GM19099 (cell line): ENCODE data around the gene HUS1.

Experiments
- POLR2A ChIP-seq: IDR thresholded peaks from 3 replicates; pipeline ENCODE4 v1.6.1; 2011; ENCODE audit warnings: low read depth; ENCODE audit not compliant: insufficient read length; ENCODE audit errors: extremely low read depth

Gene HUS1

GRCh38 chr7:47939425-47940036 is 39.9 kb downstream of the HUS1 start:
- no peak for TF ChIP-seq POLR2A

GRCh38 chr7:47938574-47939165 is 40.7 kb downstream of the HUS1 start:
- no peak for TF ChIP-seq POLR2A

GRCh38 chr7:47937711-47938573 is 41.5 kb downstream of the HUS1 start:
- no peak for TF ChIP-seq POLR2A

GRCh38 chr7:47937065-47937687 is 42.2 kb downstream of the HUS1 start:
- peak; percentile 5 for TF ChIP-seq POLR2A

GRCh38 chr7:47936323-47936722 is 43.1 kb downstream of the HUS1 start:
- no peak for TF ChIP-seq POLR2A

- TF ChIP-seq POLR2A, result no peak
Measured at GRCh38 chr7:47935336-47935735, 44.1 kb downstream of the HUS1 start.

- TF ChIP-seq POLR2A, result no peak
Measured at GRCh38 chr7:47934831-47935230, 44.6 kb downstream of the HUS1 start.

- no peak for TF ChIP-seq POLR2A
Measured at GRCh38 chr7:47933215-47933614, 46.2 kb downstream of the HUS1 start.

GRCh38 chr7:47932466-47933037 is 46.9 kb downstream of the HUS1 start:
- no peak for TF ChIP-seq POLR2A

GRCh38 chr7:47932016-47932415 is 47.4 kb downstream of the HUS1 start:
- TF ChIP-seq POLR2A, result no peak

- TF ChIP-seq POLR2A, result no peak
Measured at GRCh38 chr7:47931005-47932004, 48.1 kb downstream of the HUS1 start.

GRCh38 chr7:47924266-47924665 is 55.1 kb downstream of the HUS1 start:
- no peak for TF ChIP-seq POLR2A

GRCh38 chr7:47915616-47915976 is 63.8 kb downstream of the HUS1 start:
- TF ChIP-seq POLR2A, result no peak
